ENCODE results near the gene ENG.
"Not testable (repeated sequence)": the region's sequence is repeated elsewhere in the genome, so short reads cannot be mapped to it uniquely, and the experiment has no call there.

Gene ENG

DNA sequence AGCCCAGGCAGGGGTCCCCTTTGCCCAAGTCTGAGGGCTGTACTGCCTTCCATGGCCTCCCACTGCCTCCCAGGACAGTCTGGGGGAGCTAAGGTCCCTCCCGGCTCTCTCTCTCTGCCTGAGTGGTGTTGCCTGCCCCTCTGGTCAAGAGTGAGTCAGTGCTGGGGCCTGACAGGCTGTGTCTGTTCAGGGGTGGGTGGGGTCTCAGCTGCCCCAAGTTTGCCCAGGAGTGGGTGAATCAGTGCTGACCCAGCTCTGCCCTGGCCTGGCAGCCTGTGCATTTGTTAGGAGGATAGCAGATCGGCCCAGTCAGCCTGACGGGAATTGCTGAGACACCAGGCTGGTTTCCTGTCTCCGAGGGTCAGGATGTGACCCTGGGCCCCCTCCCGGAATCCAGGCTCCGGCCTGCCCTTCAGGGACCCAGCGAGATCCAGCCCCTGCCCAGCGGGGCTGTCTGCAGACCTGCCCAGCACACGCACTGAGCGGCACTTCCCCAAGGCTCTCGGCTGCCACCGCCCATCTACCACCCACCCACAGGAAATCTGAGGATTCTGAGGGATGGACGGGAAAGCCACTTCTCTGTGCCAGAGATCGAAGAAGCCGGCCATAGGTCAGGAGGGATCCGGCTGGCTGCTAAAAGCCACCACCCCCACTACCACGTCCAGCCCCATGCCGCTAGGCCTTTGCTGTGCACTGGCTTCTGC lies 15.9 kb downstream of the ENG start:
- peak; percentile 57 to 75 for DNase-seq

- no peak for DNase-seq
These were observed 17.1 kb downstream of the ENG start for GRCh38 chr9:127837346-127837745.

- not testable (repeated sequence) for DNase-seq
These were observed 17.9 kb downstream of the ENG start for GRCh38 chr9:127836561-127836960.

DNA sequence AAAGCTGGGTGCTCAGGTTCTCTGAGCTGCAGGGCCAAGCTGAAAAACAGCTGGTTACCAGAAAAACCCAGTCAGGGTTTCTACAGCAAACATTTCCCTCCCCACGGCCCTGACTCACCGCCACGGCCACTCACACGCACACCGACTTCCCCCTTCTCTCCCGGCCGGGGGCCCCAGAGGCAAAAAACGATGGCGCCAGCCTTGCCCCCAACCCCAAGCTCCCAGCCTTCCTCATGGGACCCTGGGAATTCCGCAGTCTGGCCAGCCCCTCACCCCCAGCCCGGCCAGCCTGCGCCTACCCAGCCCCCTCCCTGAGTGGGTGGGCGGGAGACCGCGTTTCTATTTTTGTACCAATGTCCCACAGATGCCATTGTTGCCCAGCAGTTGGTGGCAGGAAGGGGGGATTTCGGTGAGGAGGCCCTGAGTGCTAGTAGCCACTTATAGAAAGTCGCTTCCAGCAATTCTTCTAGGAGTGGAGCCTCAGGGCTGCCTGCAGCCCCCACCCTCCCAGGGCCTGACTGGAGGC lies 18.4 kb downstream of the ENG start:
- DNase-seq, result no peak

GRCh38 chr9:127833555-127833954 lies 20.9 kb downstream of the ENG start:
- DNase-seq, result no peak

DNA sequence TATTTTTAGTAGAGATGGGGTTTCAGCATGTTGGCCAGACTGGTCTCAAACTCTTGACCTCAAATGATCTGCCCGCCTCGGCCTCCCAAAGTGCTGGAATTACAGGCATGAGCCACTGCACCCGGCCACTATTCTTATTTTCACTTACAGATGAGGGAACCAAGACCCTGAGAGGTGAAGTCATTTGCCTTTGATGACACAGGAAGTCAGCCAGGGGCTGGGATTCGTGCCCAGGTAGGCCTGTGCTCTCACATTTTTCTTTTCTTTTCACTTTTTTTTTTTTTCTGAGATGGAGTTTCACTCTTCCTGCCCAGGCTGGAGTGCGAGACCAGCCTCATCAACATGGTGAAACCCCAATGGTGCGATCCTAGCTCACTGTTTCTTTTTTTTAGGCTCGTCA lies 22.2 kb downstream of the ENG start:
- no peak for DNase-seq

DNA sequence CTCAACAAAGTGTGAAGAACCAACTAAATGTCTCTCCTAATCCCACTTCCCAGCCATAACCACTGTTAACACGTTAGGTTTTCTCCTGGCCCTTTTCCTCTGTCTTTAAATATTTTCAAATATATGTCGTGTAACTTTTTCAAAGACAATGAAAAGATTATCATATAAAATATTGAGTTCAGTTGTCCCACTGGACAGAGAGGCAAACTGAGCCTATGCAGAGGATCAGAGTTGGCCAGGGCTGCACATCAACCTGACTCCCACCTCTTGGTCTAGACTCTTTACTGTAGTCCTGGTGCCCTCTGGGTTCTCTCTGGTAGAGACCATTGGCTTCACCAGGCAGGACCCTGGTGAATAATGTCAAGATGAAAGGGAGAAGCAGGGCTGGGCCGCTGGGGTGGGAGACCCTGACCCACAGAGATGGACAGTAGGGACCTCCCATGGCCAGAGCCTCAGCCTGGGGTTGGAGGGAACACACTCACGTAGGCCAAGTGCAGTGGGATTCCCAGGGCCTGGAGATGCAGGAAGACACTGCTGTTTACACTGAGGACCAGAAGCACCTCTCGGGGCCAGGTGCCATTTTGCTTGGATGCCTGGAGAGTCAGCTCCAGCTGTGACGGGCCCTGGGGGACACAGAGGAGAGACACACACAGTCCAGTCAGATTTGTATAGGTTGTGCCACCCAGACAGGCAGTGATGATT lies 25.1 kb downstream of the ENG start:
- no peak for DNase-seq

DNA sequence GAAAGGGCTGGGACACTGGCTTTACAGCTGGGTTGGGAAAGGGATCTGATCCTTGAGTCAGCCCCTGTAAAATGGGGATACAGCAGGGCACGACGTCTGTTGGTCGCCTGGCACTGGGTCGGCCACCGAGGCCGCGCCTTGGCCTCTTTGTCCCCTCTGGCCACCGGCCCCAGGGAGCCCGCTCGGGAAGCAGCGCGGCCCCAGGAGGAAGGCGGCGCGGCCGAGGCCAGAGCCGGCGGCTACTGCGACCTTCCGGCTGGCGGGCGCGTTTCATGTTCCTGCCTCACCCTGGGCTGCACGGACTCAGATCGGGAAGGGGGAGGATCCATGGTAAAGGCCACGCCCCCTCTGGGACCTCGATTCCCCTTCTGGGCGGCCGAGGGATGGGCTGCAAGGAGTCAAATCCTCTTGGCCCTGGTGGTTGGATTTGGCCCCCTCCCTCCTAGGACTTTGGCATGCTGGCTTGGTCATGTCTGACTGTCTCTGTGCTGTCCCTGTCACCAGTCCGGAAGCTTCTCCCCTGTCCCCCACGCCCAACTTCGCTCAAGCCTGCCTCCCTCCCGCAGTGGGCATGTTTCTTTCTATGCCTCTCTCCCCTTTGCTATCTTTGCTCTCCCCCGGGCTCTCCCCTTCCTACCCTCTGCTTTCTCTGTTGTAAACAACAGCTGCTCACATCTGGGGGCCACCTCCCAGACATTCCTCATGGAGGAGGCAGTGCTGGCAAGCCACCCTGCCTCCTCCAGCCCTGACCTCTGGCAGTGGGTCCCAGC lies 26.0 kb downstream of the ENG start:
- DNase-seq, result no peak

- DNase-seq, result no peak
These were observed 28.1 kb downstream of the ENG start for GRCh38 chr9:127826253-127826913.

DNA sequence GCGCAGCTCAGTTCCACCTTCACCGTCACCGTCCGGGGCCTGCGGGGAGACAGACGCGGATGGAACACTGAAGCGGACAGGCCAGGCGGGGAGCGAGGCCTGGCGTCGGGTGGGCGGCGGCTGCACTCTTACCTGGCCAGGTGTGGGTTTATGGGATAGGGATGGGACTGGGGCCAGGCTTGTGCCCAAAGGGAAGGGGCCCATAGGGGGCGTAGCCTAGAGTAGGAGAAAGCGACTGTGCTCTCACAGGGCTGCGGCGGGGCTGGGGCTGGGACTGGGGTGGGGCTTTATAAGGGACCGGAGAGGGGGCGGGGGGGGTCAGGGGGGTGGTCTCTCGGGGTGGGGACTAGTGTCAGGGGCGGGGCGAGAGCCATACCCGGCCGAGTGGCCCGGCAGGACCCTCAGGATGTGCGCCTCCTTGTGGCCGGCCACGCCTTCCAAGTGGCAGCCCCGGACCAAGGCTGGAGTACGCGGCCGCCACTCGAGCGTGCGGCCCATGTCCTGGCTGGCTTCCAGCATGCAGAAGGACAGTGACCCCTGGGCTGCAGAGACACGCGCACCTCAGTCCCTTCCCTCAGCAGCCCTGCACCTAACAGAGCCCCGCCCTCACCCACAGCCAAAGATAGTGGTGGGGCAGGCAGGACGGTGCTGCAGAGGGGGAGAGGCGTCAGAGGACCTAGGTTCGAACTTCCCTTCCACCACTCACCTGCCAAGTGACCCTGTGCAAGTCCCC lies 29.0 kb downstream of the ENG start:
- DNase-seq, result no peak

DNA sequence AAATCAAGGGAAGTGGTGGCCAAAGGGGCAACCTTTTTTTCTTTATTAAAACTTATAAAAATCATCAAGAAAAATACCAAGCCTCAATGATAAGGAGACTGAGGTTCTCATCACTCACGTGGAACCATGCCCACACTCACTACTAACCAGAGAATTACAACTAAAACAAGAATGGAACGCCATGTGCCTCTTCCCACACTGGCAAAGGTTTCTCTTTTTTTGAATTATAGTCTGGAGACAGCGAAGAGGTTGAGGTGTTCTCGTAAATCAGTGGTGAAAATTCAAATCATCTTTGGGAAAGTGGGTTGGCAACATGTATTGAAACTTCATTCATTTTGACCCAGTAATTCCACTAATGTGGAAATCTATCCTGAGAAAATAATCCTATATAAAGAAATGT lies 32.4 kb downstream of the ENG start:
- DNase-seq, result no peak

DNA sequence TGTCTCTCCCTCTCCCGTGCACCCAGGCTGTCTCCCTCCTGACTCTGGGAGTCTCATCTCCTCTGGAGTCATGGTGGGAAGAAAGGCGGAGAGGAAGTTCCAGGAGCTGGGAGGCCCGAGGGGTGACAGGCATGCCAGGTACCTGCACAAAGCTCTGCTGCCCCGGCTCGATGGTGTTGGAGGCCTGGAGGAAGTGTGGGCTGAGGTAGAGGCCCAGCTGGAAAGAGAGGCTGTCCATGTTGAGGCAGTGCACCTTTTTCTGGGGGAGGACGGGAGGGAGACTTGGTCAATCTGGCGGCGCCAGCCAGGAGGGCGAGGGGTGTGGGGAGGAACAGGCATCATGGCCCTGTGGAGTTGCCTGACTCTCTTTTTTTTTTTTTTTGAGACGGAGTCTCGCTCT lies 35.9 kb downstream of the ENG start:
- no peak for DNase-seq

- no peak for DNase-seq
These were observed 36.5 kb downstream of the ENG start for GRCh38 chr9:127817881-127818434.

DNA sequence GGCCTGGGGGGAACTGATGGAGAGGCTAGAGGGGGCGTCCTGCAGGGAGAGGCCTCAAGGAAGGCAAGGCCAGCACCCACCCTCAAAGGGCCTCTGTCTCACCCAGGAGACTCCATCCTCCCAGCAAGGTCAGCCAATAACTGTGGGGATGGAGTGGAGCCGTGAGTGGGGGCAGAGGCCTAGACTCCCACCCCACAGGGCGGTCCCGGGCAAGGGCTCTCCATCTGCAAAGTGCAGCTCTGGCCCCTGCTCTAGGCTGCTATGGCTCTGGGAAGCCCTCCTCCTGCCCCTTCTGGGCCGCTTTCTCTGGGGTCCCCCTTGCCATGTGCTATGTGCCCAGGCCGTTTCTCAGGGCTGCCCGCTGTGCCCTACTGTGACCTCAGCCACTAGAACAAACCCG lies 37.7 kb downstream of the ENG start:
- no peak for DNase-seq

DNA sequence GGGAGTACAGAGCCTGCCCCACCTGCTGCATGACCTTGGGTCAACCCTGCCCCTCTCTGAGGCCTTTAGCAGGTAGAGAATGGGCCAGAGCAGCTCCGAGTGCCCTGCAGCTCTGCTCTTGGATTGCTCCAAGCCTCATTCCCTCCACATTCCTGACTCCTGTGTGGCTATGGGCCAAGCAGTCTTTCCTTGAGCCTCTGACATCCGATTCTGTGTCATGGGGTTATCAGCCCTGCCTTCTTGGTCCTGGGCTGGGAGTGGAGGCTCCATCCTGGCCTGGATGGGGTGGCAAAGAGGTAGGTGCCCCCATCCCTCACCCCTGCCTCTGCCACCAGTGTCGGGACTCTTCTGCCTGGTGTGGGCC lies 38.1 kb downstream of the ENG start:
- no peak for DNase-seq

GRCh38 chr9:127815512-127816361 lies 38.7 kb downstream of the ENG start:
- no peak for DNase-seq

GRCh38 chr9:127814619-127815511 lies 39.6 kb downstream of the ENG start:
- no peak for DNase-seq

DNA sequence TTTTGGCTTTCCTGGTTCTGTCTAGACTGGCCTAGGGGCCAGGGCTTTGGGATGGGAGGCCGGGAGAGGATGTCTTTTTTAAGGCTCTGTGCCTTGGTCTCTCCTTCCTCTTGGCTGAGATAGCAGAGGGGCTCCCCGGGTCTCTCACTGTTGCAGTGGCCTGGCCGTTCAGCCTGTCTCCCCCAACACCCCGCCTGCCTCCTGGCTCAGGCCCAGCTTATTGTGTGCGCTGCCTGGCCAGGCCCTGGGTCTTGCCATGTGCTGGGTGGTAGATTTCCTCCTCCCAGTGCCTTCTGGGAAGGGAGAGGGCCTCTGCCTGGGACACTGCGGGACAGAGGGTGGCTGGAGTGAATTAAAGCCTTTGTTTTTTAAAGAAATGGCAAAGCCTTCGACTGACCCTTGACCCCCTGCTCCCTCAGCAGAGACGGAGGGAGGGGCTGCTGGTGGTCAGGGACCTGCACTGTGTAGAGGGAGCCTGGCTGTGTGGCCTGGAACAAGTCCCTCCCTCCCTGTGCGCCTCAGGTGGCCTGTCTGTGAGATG lies 40.7 kb downstream of the ENG start:
- no peak for DNase-seq

GRCh38 chr9:127812936-127813675 lies 41.4 kb downstream of the ENG start:
- no peak for DNase-seq

Data from SW 1271 (cell line).